Stimulated activated CD8-positive, alpha-beta memory T cell treated with anti-CD3 and anti-CD28 coated beads, Interleukin-7, amount 100 ng/mL, for 48 hours (primary cell): ENCODE results near the gene EGFLAM.

Experiments
- DNase-seq, 2 donors: peaks; one replicate each; pipeline ENCODE4 v3.0.0-alpha.2; 2020; ENCODE audit warnings: low read depth in 1 of 2; ENCODE audit errors: extremely low read depth in 1 of 2

Gene EGFLAM

GRCh38 chr5:38371596-38371995 is 113.2 kb downstream of the EGFLAM start:
- no peak for DNase-seq

- DNase-seq = no peak
Measured at GRCh38 chr5:38373743-38374142, 115.4 kb downstream of the EGFLAM start.

- no peak for DNase-seq
Measured at GRCh38 chr5:38375423-38375822, 117.1 kb downstream of the EGFLAM start.

GRCh38 chr5:38376404-38376803 is 118.0 kb downstream of the EGFLAM start:
- DNase-seq = no peak

- DNase-seq = no peak
Measured at GRCh38 chr5:38378579-38378978, 120.2 kb downstream of the EGFLAM start.

DNA sequence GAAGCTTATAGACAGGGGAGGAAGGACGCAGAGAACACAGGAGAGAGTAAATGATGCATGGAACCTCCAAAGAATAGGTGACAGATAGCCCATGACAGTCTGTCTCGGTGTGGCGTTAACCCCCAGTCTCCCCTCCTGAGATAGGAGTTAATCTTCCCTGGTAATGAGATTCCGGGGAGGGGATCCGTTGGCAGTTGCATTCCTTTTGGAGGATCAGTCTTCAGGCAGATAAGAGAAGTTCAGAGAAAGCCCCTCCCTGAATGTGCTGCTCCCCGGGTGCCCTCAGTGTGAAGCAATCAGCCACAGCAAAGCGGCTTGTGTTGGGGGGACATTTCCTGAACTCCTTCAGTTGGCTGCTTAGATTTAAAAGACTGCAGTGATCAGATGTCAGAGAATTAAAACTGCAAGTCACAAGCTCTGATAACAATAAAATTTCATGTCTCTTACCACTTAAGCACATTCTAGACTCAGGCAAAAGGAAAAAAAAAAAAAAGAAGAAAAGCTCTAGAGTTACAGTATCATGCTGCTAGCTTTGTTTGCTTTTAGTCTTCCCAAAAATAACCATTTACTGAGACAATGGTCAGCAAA is 121.1 kb downstream of the EGFLAM start:
- no peak for DNase-seq

DNA sequence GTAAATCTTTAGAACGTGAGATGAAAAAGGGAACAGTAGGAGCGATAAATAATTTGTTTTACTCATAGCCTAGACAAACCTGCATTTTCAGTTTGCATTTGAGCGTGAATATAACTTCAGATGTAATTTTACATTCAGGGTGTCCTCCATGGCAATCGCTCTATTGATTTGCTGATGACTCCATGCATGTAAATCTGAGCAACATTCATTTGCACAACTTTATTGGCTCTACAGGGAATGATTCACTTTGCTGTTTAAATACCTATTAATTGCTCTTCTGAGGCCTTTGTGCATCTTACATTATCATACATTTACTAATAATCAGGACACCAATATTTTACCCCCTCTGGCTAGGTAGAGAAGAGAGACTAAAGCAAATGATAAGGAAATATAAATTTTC is 122.2 kb downstream of the EGFLAM start:
- no peak for DNase-seq

DNA sequence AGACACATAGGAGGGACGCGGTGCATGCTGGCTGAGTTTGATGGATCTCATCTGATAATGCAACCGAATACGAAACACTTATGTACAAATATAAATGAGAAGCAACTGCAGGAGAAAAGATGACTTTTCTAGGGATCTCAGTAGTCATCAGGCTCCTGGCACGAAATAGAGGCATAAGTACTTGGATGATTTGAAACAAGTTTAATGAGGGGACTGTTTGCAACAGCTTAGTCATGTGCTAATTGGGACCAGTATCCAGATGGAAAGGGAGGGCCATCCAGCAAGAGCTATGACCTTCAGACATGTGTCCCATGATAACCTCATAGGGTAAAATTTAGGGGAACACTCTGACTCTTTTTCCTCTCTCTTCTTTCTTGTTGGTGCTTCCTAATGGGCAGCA is 123.0 kb downstream of the EGFLAM start:
- DNase-seq = no peak

DNA sequence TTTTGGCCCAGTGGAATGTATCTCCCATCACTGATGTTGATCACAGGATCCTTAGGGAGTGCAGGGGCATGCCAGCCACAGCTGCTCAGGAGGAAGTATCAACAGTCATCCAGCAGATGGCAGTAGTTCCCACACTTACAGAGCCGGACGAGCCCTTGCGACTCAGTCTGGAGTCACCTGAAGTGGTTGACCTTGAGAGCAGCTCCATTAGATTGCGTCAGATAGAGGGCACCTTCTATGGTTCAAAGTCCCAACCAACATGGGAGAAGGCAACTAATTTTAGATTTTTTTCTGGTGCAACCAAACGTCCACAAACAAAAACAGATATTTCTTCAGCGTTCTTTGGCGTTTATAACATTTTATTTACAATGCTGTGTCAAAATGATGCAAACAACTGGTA is 124.5 kb downstream of the EGFLAM start:
- DNase-seq = peak; percentile 11 to 35

DNA sequence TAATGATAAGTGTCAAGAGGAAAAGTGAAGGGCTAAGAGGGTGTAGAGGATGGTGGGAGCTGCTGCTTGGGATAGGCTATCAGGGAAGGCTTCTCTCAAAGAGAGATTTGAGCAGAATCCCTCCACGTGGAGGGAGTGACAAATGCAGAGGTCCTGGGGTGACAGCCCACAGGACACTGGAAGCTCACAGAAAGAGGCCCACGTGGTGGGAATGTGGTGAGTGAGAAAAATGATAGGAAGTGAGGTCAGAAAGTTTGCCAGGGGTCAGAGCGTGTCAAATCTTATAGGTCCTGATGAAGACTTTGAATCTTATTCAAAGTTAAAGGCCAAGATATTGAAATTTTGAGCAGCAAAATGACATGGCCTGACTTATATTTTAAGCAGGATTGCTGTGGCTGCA is 125.3 kb downstream of the EGFLAM start:
- no peak for DNase-seq

GRCh38 chr5:38384396-38384795 is 126.0 kb downstream of the EGFLAM start:
- DNase-seq = no peak

GRCh38 chr5:38387161-38387560 is 128.8 kb downstream of the EGFLAM start:
- no peak for DNase-seq

GRCh38 chr5:38393636-38394035 is 135.3 kb downstream of the EGFLAM start:
- no peak for DNase-seq

DNA sequence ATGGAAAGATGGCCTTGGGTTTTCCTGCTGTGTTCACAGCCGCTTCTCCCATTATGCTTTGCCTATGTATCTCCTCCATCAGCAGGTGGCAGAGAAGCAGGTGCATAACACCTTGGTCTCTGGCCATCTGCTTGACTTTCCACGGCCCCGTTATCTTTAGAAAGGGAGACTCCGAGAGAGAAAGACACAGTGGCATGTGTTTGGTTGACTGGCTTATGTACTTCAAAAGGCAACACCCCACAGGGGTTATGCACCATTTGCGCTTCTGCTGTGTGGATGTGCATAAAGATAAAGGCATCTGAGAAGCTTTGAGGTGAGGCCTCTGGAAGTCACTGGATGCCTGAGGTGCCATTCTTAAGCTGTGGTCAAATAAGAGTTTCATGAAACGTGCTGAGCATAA is 138.4 kb downstream of the EGFLAM start:
- no peak for DNase-seq

GRCh38 chr5:38400365-38400764 is 142.0 kb downstream of the EGFLAM start:
- no peak for DNase-seq

GRCh38 chr5:38401145-38401544 is 142.8 kb downstream of the EGFLAM start:
- DNase-seq = no peak

DNA sequence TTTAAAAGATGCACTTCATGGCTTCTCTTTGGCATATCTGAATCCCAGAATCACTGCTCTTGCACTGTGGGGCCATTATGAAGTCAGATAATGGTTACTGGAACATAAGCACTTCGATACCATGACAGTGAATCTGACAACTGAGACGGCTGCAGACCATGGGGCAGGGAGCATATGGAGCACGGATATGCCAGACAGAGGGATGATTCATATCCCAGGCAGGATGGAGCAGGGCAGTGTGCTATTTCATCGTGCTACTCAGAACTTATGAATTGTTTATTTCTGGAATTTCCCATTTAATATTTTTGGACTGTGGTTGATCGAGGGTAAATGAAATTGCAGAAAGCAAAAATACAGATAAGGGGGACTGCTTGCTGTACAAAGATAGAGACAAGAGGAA is 145.0 kb downstream of the EGFLAM start:
- DNase-seq = no peak

- DNase-seq = no peak
Measured at GRCh38 chr5:38403877-38404635, 145.7 kb downstream of the EGFLAM start.

- DNase-seq = no peak
Measured at GRCh38 chr5:38404667-38405276, 146.4 kb downstream of the EGFLAM start.

GRCh38 chr5:38408446-38409198 is 150.3 kb downstream of the EGFLAM start:
- no peak for DNase-seq

DNA sequence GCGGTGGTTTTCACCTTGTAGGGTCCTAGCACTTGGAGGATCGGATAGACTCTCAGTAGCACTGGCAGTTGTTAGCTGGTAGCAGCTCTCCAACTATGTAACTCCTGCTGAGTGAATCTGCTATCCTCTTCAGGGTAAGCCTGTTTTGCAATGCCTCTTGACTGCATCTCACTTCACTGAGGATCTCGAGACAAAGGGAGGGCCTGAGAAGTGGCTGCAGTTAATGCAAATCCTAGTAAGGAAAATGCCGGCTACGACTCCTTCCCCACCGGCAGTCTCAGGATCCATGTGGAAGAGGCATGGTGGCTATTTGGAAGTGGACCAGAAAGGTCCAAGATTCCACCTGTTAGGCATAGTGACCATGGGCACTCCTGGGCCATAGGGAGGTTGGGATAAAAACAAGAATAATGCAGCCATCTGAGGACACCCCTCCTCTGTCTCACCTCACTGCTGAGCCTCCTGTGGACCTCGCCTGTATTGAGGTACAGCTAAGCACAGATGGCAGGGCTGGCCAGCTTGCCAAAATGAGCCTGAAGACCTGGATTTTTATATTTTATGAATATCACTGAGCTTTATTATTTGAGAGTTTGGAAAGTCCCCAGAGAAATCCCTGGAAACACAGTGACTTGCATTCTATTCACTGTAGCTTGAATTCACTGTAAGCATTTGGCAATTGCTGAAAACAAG is 152.1 kb downstream of the EGFLAM start:
- no peak for DNase-seq
